SH-SY5Y (cell line): ENCODE results near the gene RHBDL3.

Source experiments
- GATA2 ChIP-seq: IDR thresholded peaks from 2 replicates; pipeline ENCODE4 v1.6.1; 2011; ENCODE audit warnings: mild to moderate bottlenecking, low read depth, low read length
- GATA3 ChIP-seq: IDR thresholded peaks from 2 replicates; pipeline ENCODE4 v1.6.1; 2011; ENCODE audit warnings: low read depth, mild to moderate bottlenecking, low read length, moderate library complexity

Gene RHBDL3

DNA sequence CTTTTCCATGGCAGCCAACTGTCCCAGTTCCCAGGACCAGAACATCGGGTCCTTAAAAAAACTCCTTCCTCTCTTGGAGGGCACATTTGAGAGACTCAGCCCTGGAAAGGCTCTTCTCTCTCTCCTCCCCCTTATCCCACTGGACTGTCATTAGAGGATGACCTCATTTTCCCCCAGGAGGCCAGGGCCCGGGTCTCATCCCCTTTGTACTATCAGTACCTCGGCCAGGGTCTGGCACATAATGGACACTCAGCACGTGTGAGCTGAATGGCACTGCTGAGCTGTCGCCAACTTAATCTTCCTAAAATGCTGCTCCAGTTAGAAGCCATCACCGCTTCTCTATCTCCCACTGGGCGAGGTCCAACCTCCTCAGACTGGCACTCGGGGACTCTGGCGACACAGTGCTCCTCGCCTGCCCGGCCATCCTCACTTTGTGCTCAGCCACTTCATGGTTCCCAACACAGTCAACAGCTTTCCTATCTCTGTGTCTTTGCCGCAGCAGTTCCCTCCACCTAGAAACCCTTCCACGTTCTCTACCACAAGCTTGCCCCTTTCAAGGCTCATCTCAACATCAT lies 3.6 kb upstream of the RHBDL3 start:
- TF ChIP-seq GATA2 (no peak), GATA3 (no peak)

DNA sequence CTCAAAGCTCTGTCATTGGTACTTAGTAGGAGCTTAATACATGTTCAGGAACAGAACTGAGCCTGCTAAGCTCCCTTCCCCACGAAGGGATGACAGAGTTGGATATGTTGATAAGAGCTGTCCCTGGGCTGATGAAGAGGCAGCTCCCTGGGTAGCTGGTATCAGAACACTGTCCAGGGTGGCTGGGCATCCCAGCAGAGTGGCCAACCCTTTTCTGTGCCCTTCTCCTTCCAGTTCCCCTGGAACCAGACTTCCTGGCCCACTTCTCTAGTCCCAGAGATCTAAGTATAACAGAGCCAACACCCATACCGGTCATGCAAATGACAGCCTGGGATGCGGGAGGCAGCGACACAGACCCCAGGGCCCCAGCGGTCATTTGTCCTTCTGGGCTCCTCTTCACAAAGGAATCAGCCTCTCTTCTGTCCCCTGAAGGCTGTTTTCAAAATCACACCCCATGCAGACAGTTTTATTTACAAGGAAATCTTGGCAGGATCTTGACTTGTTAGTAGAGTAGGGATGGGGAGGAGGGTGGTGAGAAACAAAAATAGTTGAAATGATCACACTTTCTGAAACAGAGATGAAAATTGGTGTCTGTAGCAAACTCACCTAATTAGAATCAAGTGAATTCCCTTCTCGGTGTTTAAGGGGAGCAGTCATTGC lies 1.4 kb upstream of the RHBDL3 start:
- TF ChIP-seq GATA2 (no peak), GATA3 (no peak)

DNA sequence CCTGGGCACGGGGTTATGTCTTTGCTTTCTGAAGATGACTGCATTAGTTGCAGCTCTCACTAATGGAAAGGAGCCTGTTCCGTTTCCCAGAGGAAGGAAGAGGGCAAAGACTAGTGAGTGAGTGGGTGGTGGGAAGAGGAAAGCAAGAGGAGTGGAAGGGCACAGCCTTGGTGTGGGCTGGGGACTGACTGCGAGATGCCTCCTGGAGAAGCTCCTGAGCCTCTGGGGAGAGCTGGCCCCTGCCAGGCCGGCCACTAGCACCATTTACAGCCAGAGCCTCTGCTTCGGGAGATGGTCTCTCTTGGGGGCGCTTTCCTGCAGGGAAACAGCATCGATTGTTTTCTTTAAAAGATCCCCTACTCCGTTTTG lies 825 bp upstream of the RHBDL3 start:
- TF ChIP-seq GATA2 (no peak), GATA3 (no peak)

DNA sequence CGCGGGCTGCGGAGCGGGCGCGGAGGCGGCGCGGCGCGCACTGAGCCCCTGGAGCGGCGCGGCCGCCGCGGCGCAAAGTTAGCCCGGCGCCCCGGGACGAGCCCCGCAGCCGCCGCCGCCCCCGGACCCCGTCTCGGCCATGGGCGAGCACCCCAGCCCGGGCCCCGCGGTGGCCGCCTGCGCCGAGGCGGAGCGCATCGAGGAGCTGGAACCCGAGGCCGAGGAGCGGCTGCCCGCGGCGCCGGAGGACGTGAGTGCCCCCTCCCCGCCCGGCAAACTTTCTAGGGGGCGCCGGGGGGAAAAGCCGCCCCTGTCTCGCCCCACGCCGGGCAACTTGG lies 388 bp downstream of the RHBDL3 start:
- TF ChIP-seq GATA2 (no peak), GATA3 (no peak)

DNA sequence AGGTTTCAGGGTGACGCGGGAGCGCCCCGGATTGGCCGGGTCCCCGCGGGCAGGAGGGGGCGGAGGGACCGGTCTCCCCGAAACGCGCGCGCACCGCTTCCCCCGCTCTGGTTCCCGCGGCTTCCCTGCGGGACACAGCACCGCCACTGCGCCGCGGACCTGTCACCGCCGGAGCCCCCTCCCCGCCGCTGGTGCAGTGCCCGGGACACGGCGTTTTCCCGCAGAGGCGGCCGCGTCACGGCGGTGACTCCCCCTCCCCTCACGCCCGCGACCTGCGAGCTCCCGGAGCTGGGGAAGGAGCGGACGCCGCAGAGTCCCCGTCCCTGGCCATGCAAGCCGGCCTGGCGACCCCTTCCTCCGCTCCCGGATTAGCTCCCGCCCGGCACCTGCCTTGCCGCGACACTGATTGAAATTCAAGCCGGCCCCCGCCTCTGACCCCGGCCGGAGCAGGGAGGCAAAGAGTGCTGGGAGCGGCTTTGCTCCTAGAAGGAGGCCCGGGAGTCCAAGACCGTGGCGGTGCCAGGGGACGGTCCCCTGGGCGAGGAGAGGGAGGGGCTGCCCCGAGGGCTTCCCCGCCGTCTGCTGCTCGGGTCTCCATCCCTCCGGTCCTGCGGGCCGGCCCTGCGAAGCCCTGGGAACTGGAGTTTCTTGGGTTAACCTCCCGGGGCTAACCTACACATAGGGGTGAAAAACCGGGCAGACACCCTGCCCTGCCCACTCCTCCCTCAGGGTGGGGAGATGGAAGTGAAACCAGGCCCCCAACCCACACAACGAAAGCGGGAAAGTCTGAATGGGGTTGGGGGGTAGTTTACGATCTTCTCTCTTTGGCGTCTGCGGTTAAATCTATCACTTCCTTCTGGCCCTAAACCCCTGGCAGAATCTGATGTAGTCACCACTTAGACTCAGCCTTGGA lies 1.0 kb downstream of the RHBDL3 start:
- TF ChIP-seq GATA2 (no peak), GATA3 (no peak)

DNA sequence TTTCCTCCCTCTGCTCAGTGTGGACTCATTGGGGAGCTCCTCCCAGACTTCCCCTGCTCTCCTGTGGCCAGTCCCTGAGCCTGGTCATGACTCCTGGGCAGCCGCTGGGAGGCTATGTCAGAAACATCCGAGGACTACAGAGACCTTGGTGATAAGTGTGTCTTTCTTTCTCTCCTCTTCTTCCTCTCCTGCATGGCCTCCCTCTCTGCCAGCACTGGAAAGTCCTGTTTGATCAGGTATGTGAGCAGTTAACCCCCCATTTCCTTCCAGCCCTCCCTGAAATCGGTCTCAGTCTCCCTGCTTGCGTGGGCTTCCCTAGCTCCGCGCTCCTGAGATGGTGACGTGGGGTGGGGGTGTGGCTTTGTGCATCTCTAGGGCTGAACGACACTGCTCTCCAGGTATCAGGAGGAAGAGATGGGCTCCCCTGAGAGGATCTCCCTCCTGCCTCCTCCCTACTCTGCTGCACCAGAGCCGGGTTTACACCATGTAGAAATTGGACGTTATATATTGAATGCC lies 2.1 kb downstream of the RHBDL3 start:
- TF ChIP-seq GATA2 (no peak), GATA3 (no peak)

DNA sequence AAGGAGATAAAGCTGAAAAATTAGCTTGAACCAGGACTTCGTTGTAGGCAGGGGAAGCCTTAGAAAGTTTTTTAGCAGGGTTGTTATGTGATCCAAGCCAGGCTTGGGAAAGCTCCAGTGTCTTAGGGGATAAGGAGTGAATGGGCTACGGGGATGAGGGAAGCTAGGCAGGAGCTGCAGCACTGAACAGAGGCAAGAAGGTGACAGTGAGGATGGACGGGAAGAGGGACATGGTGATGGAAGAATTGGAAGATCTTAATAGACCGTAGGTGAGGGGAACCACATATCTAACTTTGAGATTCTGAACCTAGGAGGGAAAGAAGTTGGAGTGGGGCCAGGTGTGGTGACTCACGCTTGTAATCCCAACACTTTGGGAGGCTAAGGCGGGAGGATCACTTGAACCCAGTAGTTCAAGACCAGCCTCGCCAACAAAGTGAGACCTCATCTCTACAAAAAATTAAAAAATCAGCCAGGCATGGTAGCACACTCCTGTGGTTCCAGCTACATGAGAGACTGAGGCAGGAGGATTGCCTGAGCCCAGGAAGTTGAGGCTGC lies 3.2 kb downstream of the RHBDL3 start:
- no peak for TF ChIP-seq GATA3
- TF ChIP-seq GATA2, result no peak

DNA sequence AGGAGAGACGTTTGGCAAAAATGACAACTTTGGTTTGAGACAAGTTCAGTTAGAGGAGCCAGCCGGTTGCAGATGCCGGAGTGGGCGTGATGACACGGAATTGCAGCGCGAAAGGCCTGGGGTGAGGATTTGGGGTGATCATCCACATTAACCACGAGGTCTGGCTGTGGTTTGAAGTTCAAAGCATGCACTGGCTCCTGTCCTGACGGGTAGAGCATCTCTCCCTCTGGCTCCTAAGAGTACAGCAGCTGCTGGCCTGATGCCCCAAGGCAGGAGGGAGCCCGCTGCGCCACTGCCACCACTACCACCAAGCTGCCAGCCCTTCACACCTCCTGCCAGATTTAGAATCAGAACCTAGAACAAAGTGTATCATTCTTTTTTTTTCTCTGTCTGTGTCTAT lies 3.7 kb downstream of the RHBDL3 start:
- TF ChIP-seq GATA2, result no peak
- no peak for TF ChIP-seq GATA3

DNA sequence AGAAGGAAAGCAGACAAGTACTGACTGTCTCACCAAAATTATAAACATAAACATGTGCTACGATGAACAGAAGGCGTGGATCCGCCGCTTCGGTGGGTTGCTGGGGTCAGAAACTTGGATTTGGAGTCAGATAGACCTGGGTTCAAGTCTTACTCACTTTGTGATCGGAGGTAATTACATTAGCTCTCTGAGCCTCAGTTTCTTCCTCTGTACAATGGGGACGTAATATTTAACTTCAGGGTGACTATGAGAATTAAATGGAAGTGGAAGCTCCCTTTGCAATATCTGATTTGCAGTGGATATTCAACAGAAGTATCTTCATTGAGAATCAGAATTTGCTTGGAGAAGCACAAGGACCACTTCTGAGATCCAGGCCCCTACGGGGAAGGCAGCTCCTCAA lies 6.2 kb downstream of the RHBDL3 start:
- TF ChIP-seq GATA3 (no peak), GATA2 (no peak)

DNA sequence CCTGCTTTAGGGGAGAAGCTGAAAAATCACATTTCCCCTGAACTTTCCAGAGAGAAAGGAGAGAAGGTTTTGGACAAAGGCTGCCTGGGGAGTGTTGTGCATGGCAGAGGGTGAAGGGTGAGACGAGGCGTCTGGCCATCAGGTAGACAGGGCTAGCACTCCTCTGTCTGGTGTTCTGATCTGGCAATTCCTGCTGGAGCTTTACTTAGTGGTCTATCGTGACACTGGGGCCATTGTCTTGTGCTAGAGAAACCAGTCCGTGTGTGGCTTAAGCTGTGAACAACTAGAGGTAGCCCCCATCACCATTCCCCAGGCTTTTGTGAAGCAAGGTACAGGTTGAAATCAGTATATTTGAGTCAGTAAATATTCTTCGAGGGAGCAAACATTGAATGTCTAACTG lies 8.5 kb downstream of the RHBDL3 start:
- TF ChIP-seq GATA3 (no peak), GATA2 (no peak)

DNA sequence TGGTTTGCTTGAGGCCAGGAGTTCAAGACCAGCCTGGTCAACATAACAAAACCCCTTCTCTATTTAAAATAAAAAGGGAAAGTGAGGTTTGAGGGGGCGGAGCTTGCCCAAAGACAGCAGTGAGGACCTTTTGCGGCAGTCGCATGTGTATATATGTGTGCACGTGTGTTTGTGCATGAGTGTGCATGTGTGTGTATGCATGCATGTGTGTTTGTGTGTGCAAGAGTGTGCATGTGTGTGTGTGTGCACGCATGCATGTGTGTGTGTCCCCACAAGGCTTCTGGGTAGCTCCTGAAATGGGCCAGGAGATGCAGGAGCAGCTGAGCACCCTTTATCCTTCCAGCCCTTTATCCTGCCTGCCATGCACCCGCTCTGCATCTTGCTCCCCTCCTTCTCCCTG lies 9.0 kb downstream of the RHBDL3 start:
- no peak for TF ChIP-seq GATA3
- TF ChIP-seq GATA2, result no peak

DNA sequence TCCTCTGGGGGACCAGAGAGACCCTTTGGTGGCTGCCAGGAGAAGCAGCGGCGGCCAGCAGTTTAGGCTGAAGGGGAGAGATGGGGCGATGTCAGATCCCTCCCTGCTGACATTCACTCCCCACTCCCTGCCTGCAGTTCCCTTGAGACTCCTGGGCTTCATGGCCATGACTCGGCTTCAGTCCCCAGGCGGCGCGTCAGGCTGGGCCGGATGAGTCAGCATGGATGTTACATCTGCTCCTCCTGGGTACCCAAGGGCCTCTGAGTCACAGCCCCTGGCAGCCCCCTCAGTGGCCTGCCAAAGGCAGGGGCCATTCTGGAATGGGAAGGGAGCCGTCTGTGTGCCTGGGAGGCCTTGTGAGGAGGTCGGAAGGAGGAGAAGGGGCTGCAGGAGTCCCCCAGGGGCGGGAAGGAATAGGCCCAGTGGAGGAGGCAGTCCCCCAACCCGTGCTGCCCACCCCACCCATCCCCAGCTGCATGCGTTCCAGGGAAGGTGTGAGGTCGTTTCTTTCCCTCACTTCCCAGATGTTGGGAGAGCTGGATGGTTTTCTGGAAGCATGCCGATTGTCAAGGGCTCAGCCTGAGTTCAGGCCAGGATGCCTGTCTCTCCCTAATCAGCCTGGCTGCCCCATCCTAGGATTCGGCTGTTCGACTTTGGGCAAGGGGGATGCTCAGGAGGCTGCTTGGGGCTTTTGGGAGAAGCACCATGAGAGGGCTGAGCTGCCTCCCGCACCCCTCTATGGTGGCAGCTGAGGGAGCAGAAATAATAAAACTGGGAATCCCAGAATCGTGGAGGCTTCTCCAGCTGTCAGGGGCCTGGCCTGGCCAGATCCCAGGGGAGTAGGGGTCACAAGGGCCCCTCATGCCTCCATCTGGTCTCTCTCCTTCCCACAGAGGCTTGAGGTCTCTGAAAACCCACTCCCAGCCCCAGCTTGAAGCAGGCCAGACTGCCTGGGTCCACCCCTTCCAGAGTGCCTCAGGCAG lies 9.7 kb downstream of the RHBDL3 start:
- TF ChIP-seq GATA3, result no peak
- TF ChIP-seq GATA2, result no peak

DNA sequence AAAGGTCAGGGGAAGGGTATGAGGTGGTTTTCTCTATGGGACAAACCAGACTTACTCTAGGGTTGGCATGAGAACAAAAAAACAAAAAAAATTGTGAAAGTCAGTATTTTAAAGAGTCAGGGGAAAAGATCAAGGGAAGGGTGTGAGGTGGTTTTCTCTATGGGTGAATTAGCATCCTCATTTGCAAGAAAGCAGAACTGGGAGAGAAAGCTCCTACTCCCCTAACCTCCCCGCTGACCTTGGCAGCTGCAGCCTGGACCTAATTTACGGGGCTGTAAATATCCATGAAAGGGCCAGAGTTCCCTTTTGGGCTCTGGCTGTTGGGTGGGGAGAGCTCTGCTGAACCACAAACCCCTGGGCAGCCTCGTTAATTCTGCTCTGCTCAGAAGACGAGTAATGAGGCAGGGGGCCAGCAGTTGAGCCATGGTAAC lies 10.6 kb downstream of the RHBDL3 start:
- TF ChIP-seq GATA2 (no peak), GATA3 (no peak)

DNA sequence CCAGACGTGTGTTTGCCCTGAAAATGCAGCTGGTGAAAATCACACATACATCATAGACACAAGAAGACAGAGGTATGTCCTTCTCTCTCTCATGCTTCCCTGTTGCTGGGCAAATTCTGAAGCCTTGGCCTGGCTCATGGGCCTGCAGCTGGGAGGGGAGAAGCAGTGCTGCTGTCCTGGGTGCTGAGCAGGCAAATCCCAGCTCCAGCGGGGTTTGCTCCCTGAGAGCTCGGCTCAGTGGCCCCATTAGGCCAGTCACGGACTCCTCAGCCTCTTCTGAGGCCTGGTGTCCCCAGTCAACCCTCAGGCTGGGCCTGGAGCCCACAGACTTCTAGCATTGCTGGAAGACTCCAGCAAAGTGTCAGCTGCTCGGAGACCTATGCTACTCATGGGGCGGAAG lies 11.7 kb downstream of the RHBDL3 start:
- TF ChIP-seq GATA3 (no peak), GATA2 (no peak)
